SK-N-MC (cell line): ENCODE data around the gene MYH4.

Experiments used
- EZH2 ChIP-seq: fragments of 200-600 bp; sonication (generic); IDR thresholded peaks from one replicate; pipeline ENCODE4 v1.6.1; 2017; ENCODE audit warnings: antibody characterized with exemption
- POLR2AphosphoS5 ChIP-seq: IDR thresholded peaks from 2 replicates; pipeline ENCODE4 v1.6.1; 2012; ENCODE audit warnings: mild to moderate bottlenecking, low read depth, low read length, borderline replicate concordance

DNA sequence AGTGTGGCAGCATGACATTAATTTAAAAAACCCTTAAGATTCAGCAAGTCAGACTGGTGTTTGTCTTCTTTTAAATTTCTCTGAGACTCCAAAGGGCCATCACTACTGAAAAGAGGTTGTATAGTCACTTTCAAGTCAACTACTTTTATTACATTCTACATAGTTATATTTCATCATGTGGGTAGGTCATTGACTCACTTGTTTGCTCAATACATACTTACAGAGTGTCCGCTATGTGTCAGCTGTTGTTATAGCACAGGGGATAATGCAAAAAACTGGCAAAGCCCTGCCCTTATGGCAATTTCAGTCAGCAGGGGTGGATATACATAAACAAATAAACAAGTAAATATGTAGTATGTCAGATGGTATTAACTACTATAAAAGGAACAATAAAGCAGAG lies 2.5 kb upstream of the MYH4 start:
- TF ChIP-seq EZH2 (no peak), POLR2AphosphoS5 (no peak)
